ENCODE data around the gene NQO2.
"Not testable (repeated sequence)": the region's sequence is repeated elsewhere in the genome, so short reads cannot be mapped to it uniquely, and the experiment has no call there.

Gene NQO2

DNA sequence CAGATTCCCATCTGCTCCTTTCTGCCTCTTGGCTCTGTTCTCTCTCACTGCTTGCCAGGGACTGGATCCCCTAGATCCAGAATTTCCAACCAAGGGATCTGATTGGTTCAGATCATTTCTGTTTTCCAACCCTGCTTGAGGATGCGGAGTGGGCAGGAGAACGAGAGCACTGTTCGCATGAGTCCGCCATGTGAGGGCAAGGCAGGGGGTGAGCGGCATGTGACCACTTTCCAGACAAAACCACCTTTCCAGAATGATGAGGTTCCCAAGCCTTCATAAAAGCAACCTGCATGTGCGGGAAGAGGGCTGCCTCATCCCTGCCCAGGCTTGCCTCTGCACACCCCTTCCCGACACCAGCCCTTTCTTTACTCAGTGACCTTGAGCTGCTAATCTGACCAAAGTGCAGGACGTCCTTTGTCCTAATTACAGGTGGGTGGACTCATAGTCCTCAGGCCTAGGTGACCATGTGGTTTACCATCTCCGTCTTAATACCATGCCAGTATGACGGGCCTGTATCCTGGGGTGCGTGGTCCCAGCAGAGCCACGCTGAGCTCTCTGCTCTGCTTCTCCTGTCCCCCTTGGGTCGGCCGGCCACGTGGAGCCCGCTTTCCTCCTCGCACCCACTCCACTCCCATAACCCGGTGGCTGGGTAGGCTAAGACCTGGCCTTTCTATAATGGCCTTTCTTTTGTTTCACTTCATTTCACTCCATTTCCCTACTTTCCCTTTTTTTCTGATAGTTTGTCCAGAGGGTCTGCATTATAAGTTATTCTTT is 14.4 kb downstream of the NQO2 start:
- DNase-seq (ENCODE audit: low spot score): no peak

GRCh38 chr6:3014675-3015066 is 15.0 kb downstream of the NQO2 start:
- DNase-seq (ENCODE audit: low spot score): no peak

- no peak for DNase-seq (ENCODE audit: low spot score)
Observed at GRCh38 chr6:3015144-3015543, 15.4 kb downstream of the NQO2 start.

DNA sequence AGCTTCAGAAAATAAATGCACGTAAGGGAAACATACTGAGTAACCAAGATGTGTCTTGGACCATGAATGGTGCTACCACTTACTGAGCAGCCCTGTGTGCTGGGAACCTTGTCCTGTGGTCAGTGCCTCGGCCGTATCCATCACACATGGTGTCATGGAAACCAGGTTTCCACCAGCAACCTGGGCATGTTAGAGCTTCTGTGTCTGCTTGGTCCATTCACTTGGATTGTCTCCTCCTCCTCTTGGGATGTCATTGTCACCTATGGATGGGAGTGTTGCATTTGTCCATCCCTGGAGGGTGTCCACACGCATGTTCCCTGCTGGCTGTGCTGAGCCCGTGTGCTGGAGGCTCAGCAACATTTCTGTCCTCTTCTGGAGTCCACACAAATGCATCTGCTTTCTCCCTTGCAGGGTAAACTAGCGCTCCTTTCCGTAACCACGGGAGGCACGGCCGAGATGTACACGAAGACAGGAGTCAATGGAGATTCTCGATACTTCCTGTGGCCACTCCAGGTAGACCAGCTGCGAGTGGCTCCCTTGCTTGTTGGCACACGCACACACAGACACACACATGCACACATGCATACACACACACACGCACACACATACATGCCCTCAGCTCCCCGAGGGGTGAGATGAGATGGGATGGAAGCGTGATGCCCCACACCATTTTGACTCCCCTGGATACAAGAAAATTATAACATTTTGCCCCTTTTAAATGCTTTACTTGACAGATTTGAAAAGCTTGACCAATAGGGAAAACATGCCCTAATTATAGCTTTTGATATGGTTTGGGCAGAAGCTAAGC is 17.0 kb downstream of the NQO2 start:
- no peak for DNase-seq (ENCODE audit: low spot score)

DNA sequence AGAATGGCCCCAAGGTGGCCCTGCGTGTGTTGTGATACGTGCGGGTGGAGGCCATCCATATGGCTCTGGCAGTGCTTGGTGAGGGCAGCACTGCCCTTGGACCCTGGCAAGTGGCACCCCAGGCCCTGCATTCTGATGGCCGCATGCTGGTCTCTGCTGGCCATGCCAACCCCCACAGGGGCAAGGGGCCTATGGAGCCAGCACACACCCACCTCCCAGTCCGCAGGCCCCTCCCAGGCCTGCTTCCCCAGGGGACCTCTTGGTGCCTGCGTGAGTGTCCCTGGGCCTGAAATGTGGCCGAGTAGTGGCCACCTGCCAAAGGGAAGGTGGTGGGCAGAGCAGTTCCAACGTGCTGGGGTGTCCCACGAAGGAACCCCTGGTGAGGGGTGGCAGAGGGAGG is 17.6 kb downstream of the NQO2 start:
- DNase-seq (ENCODE audit: low spot score): no peak

- no peak for DNase-seq (ENCODE audit: low spot score)
Observed at GRCh38 chr6:3019065-3019464, 19.4 kb downstream of the NQO2 start.

DNA sequence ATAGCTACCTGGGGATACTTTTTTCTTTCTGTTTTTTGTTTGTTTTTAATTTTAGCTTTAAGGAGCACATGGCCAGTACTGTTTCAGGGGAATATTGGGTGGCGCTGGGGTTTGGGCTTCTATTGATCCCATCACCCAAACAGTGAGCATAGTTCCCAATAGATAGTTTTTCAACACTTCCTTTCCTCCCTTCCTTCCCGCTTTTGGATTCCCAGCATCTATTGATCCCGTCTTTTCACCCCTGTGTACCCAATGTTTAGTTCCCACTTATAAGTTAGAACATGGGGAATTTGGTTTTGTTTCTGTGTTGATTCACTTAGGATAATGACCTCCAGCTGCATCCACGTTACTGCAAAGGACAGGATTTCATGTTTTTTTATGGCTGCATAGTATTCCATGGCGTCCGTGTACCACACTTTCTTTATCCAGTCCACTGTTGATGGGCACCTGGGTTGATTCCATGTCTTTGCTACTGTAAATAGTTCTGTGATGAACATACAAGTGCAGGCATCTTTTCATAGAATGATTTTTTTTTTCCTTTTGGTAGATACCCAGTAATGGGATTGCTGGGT is 20.1 kb downstream of the NQO2 start:
- no peak for DNase-seq (ENCODE audit: low spot score)

DNA sequence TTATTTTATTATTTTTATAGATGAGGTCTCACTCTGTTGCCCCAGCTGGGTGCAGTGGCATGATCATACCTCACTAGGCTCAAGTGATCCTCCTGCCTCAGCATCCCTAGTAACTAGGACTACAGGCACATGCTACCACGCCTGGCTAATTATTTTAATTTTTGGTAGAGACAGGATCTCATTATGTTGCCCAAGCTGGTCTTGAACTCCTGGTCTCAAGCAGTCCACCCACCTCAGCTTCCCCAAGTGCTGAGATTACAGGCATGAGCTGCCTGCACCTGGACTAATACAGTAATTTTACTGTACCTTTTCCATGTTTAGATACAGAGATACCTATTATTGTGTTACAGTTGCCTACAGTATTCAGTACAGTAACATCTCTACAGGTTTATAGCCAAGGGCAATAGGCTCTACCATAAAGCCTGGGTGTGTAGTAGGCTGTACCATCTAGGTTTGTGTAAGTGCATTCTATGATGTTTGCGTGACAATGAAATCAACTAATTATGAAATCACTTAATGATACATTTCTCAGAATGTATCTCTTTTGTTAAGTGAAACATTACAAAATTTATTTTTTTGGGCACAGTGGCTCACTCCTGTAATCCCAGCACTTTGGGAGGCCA is 21.4 kb downstream of the NQO2 start:
- not testable (repeated sequence) for DNase-seq (ENCODE audit: low spot score)

DNA sequence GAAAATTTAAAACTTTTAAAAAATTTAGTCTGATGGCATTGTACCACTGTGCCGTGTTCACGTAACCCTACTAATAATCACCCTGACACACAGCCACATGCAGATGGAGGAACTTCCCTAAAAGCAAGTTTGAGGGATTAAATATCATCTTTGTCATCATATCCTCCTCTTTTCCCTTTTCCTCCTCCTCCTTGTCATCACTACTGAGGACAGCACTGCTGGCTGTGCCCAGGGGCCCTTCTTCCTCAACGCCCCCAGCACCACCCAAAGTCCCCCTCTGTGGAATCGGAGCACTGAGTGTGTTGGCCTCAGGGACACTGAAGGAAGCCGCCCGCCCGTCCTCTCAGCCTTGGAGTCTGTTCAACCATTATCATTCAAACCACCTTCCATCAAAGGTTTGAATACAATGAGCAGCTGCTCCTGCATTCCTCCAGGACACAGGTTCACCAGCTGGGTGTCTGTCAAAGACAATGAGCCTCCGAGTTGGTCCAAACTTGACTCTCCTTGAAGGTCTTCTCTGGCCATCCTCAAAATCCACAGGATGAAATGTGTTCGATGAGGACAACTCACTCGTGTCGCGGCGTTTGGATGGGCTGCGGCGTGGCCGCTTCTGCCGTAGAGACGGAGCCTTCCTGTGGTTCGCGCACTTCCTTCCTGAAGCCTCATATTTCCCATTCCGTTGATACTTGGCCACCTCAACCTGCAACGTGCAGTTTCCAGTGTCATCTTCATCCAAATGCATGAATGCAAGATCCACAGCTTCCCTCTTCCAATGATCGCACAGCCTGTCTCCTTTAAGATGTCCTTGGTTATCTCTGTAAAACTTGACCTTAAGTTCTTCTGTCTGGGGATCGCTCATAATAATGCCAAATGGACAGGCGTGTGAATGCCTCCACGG is 23.3 kb downstream of the NQO2 start:
- peak; percentile 48 for DNase-seq (ENCODE audit: low spot score)

GRCh38 chr6:3023663-3024483 is 24.2 kb downstream of the NQO2 start:
- DNase-seq (ENCODE audit: low spot score): peak; percentile 80

DNA sequence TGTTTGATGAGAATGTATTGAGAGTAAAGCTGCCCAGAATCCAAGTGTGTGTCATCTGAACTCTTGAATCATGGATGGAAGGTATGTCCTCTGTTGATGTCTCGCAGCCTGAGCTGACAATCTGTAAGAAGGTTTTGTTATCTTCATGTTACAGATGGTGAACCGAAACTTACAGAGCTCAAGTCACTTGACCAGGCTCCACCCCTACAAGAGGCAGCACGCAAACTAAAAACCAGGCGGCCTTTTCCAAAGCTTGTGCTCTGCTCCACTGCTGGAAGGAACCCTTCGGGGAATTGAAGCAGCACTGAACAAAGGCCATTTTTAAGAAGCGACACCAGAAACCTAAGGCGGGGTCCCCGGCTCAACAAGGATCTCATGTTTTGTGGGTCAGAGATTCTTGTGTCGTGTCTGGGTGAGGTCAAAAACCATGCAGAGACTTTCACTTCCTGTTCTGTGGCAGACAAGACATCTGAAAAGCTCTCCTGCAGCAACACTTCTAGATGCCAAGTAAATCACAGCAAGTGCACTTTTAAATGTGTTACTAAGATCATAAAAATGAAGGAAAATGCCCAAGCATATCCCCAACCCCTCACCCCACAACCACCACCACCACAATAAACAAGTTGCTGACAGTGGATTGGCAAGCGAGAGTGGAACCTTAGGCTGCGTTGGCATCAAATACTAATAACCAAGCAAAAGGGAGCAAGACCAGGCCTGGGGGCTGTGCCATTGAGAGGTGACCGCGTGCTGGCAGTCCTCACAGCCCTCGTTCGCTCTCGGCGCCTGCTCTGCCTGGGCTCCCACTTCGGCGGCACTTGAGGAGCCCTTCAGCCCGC is 27.3 kb downstream of the NQO2 start:
- DNase-seq (ENCODE audit: low spot score): no peak

GRCh38 chr6:3028156-3028555 is 28.5 kb downstream of the NQO2 start:
- DNase-seq (ENCODE audit: low spot score): not testable (repeated sequence)

DNA sequence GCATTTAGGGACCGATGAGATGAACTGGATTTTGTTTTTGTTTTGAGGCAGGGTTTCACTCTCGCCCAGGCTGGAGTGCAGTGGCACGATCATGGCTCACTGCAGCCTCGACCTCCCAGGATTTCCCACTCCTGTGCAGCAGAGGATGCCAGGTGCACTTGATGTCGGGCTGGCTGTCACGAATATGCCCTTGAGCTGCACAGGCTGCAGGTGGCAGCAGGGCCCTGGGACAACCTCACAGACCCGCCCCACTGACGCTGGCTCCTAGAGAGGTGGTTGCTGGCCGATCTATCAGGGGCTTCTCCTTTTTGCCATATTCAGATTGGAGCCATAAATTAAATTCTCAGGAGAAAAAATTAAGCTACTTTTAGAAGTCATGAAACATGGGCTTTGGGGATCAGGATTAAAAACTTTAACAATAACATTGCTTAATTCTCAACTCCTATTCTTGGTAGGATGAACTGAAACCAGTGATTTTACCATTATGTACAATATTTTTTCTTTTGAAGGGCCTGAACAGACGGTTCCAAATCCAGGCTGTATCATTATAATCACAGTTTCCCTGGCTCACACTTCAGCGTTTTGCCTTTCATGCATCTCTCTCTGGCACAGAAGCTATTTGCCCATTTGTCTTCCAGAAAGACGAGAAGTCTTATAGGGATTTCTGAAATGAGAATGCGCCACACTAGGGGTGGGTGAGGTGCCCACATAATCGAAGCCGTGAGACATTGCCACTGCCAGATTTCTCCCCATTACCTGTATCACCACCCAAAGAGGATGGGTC is 32.4 kb downstream of the NQO2 start:
- no peak for DNase-seq (ENCODE audit: low spot score)

GRCh38 chr6:3032986-3033385 is 33.3 kb downstream of the NQO2 start:
- no peak for DNase-seq (ENCODE audit: low spot score)

- DNase-seq (ENCODE audit: low spot score): no peak
Observed at GRCh38 chr6:3033652-3034051, 34.0 kb downstream of the NQO2 start.

DNA sequence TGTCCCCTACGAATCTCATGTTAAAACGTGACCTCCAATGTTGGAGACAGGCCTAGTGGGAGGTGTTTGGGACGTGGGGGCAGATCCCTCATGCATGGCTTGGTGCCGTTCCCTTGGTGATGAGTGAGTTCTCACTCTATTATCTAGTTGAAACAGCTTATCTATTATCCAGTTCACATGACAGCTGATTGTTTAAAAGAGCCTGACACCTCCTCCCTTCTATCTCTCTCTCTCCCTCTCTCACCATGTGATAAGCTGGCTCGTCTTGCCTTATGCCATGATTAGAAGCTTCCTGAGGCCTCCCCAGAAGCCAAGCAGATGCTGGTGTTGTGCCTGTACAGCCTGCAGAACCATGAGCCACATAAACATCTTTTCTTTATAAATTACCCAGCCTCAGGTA is 35.7 kb downstream of the NQO2 start:
- DNase-seq (ENCODE audit: low spot score): no peak

DNA sequence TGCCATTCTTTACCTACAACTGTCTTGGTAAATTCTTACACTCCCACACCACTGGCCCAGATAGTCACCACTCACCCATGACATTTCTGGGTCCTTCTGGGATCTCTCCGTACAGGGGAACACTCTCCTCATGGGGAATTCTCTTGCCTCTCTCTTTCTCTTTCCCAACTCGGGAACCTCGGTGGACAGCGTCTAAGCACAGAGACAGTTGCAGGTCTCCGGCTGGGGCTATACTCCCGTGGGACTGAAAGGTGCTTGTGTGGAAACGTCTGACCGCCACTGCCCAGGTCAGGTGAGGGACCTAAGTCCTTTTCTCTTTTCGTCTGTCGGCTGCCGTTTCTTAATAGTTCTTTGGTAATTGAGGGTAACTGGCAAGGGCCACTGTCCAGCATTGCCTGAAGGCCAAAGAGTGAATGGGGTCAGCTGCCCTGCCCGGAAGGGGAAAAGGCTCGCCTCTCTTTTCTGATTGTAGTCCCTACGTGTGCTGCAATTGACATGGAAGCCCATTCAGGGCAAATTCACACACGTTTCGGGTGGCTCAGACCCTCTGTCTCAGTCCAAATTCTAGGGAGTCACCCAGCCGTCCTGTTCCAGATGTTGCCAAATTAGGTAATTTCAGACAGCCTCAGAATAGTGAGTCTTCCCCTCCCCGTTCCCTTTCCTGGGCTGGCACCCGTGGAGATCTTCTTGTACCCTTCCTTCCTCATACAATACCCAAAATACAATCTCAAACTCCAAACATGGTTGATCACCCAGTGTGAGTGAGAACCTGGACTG is 37.4 kb downstream of the NQO2 start:
- no peak for DNase-seq (ENCODE audit: low spot score)
